GM12878 (cell line): Measurements from ENCODE around the gene COL2A1. TPM values are rescaled to one million over a fixed set of nuclear protein-coding genes. Genes with fewer than 3 reads are reported as not detected.

Experiments
- ATAC-seq: fragments of 200-7000 bp; cut with Tn5 transposase; 3 replicates; pipeline ENCODE4 v1.9.1; 2020; ENCODE audit warnings: mild to moderate bottlenecking, moderate library complexity
- BruUV-seq: library from RNA; stranded (reverse); fragments of 400-500 nt; replicated peaks from 2 replicates; lab custom pipeline; 2021; lab: Mats Ljungman, UMichigan
- CTCF ChIA-PET: fragments of 300-600 bp; sonication (Branson Sonifier 250); formaldehyde crosslinking; extraction: SDS; loops from one replicate; lab custom pipeline; 2021; ENCODE audit warnings: inconsistent platforms; lab: Yijun Ruan, JAX
- POLR2A ChIA-PET: fragments of 350-600 bp; formaldehyde crosslinking; extraction: SDS; loops from one replicate; lab custom pipeline; 2021; ENCODE audit warnings: inconsistent platforms; lab: Charles Lee
- RAD21 ChIA-PET: fragments of 300-600 bp; sonication (Branson Sonifier 250); formaldehyde crosslinking; loops from one replicate; lab custom pipeline; 2023; ENCODE audit warnings: antibody characterized with exemption; ENCODE audit not compliant: unreplicated experiment; lab: Charles Lee
- SMC1A ChIA-PET: fragments of 300-600 bp; sonication (Branson Sonifier 250); formaldehyde crosslinking; loops from one replicate; lab custom pipeline; 2023; ENCODE audit not compliant: unreplicated experiment, uncharacterized antibody; lab: Charles Lee
- DNase-seq: peaks from one replicate; pipeline ENCODE4 v3.0.0-alpha.2; 2011; ENCODE audit warnings: low read depth, low spot score
- FAIRE-seq: peaks from 3 replicates; lab custom pipeline; 2011; peaks lifted over from hg19 to GRCh38; lab: Jason Lieb, UNC
- H2AFZ ChIP-seq: 2 replicates; pipeline ENCODE4 v1.6.0; 2011; ENCODE audit warnings: low read depth, low read length, control low read depth; ENCODE audit not compliant: control insufficient read depth
- H3K27ac ChIP-seq: 2 replicates; pipeline ENCODE4 v1.5.1; 2011; ENCODE audit warnings: control low read depth; ENCODE audit not compliant: control insufficient read depth, insufficient read depth
- H3K27me3 ChIP-seq, 2 experiments: replicated peaks in 1 of 2; 2 replicates each; pipeline versions ENCODE4 v1.6.0 to v1.6.1; 2011; ENCODE audit warnings: low read length in 1 of 2; ENCODE audit not compliant: control insufficient read depth in 2 of 2, insufficient read depth in 2 of 2
- H3K36me3 ChIP-seq, 2 experiments: 2 replicates each; pipeline ENCODE4 v1.5.1; 2011; ENCODE audit warnings: low read length in 1 of 2; ENCODE audit not compliant: control insufficient read depth in 2 of 2, insufficient read depth in 2 of 2
- H3K4me1 ChIP-seq: 2 replicates; pipeline ENCODE4 v1.6.1; 2011; ENCODE audit warnings: mild to moderate bottlenecking, low read length, moderate library complexity, mixed read lengths; ENCODE audit not compliant: control insufficient read depth, insufficient read depth
- H3K4me2 ChIP-seq: 2 replicates; pipeline ENCODE4 v1.6.0; 2011; ENCODE audit warnings: control low read depth; ENCODE audit not compliant: control insufficient read depth, insufficient read depth
- H3K4me3 ChIP-seq: fragments of 200-600 bp; sonication (generic); 2 replicates; pipeline ENCODE4 v1.5.1; 2016
- H3K79me2 ChIP-seq: 2 replicates; pipeline ENCODE4 v1.6.0; 2011; ENCODE audit warnings: low read length; ENCODE audit not compliant: control insufficient read depth, insufficient read depth
- H3K9ac ChIP-seq: 2 replicates; pipeline ENCODE4 v1.8.0; 2011; ENCODE audit warnings: low read length, control low read depth, mixed read lengths; ENCODE audit not compliant: control insufficient read depth, insufficient read depth
- H3K9me3 ChIP-seq: replicated peaks from 3 replicates; pipeline ENCODE4 v1.5.1; 2011; ENCODE audit warnings: mild to moderate bottlenecking, low read length; ENCODE audit not compliant: control insufficient read depth, insufficient read depth
- H4K20me1 ChIP-seq: 2 replicates; pipeline ENCODE4 v1.6.0; 2011; ENCODE audit not compliant: control insufficient read depth, insufficient read depth
- whole genome bisulfite sequencing: methylation state at CpG from one replicate; pipeline ENCODE4 v1.1.6; 2016; ENCODE audit warnings: low lambda C conversion rate; ENCODE audit not compliant: insufficient replicate concordance, insufficient coverage; ENCODE audit errors: missing lambda C conversion rate; 5-methylcytosine and 5-hydroxymethylcytosine counted together
- in situ Hi-C: fragments of 300-500 bp; cut with MboI; formaldehyde crosslinking; loops from 9 replicates; pipeline ENCODE4 v1.14.3; 2018; ENCODE audit warnings: mixed read lengths
- intact Hi-C: fragments of 100-400 bp; cut with micrococcal nuclease; formaldehyde crosslinking; loops from one replicate; pipeline ENCODE4 v1.14.2; 2022; ENCODE audit not compliant: unreplicated experiment
- polyA plus RNA-seq, 11 experiments: library from polyadenylated mRNA; depleted of rRNA in 4 of 11; unstranded in 6 of 11; stranded (reverse) in 5 of 11; fragments of >200 nt; fragmentation: Nextera tagmentation in 4 of 11; fragmentation: Illumina TruSeq in 1 of 11; extraction: Ambion mirVana in 4 of 11; extraction: Trizol in 1 of 11; gene quantifications; 1 replicate in 1 of 11; 2 replicates in 10 of 11; pipeline versions ENCODE4 v1.2.1 to v1.2.3, GENCODE V29; 2011 to 2016; ENCODE audit warnings: inconsistent platforms in 2 of 11, missing spikeins in 2 of 11, low read depth in 1 of 11
- total RNA-seq, 4 experiments: library from RNA; depleted of rRNA in 3 of 4; stranded (reverse); fragments of >200 nt in 3 of 4; fragmentation: Illumina TruSeq in 1 of 4; extraction: Trizol in 1 of 4; gene quantifications; 2 replicates each; pipeline versions ENCODE4 v1.2.1 to v1.2.3, GENCODE V29; 2013 to 2021
- TF ChIP-seq, protein P1 (sequence below): IDR thresholded peaks from 2 replicates; pipeline ENCODE4 v1.6.1; 2012; ENCODE audit warnings: mild to moderate bottlenecking, low read depth, low read length

COL2A1 gene
- total and polyA plus RNA-seq, 10 of the 15 experiments (the other 5 are each of a cell fraction or from before 2014, with no cell fraction given) = 0.06 to 0.67 (median 0.19) TPM; not detected in 1

DNA sequence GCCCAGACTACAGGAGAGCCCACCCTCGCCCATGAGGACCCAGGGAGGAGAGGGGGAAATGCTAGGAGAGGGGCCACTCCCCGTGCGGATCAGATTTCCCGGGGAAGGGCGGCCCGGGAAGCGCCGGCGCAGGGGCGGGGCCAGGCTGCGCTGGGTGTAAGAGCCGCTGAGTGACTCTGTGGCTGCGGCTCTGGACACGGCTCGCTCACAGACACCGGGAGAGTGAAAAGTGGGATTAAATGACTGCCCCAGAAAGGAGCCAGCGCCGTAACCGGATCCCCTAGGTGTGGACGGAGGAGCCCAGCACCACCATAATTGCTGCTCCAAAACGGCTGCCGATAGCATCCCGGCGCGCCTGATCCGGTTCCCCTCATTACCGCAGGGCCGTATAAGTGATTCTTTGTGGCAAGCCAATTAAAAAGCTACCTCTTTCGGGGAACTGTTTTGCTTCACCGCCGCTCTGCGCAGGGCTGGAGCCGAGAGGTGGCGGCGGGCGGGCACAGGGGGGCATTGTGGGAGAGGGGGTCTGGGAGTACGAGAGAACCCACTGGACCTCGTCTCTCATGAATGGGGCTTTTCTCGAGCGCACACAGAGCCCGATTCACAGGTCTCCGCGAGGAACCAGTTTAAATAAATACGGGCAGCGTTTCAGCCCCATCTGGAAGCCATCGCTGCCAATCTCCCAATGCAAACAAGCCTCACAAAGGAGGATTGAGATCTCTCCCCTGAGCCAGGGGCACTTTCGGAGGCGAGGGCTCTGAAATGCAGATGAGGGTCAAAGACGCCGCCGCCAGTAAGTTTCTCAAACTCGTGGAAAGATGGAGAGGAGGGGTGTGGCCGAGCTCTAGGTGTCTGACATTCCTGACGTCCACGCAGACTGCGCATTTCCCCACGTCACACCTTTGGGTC is 2.5 kb downstream of the COL2A1 start:
- Histone ChIP-seq H4K20me1 (no peaks in the 10 kb centered on the region), H3K27me3 (peaks cover 24 to 32% of the 10 kb centered on the region in 2 experiments), H3K4me3 (no peak overlapping the region), H3K9me3 (no peaks in the 10 kb centered on the region), H3K27ac (no peak overlapping the region), H3K4me1 (no peaks in the 10 kb centered on the region), H3K9ac (no peak overlapping the region), H3K79me2 (no peaks in the 10 kb centered on the region), H3K36me3 (no peaks in the 10 kb centered on the region), H3K4me2 (no peak overlapping the region; the same call in 1 of the 2 replicates), H2AFZ (no peak overlapping the region)
- in situ Hi-C loops = no loop called here
- ChIA-PET CTCF (no interaction called here), SMC1A (no interaction called here), RAD21 (no interaction called here), POLR2A (no interaction called here)
- FAIRE-seq (no peak), DNase-seq (no peak), ATAC-seq (no peak)
- WGBS = 10% methylated on average over 56 of the region's 57 CpGs
- TF ChIP-seq, protein P1, sequence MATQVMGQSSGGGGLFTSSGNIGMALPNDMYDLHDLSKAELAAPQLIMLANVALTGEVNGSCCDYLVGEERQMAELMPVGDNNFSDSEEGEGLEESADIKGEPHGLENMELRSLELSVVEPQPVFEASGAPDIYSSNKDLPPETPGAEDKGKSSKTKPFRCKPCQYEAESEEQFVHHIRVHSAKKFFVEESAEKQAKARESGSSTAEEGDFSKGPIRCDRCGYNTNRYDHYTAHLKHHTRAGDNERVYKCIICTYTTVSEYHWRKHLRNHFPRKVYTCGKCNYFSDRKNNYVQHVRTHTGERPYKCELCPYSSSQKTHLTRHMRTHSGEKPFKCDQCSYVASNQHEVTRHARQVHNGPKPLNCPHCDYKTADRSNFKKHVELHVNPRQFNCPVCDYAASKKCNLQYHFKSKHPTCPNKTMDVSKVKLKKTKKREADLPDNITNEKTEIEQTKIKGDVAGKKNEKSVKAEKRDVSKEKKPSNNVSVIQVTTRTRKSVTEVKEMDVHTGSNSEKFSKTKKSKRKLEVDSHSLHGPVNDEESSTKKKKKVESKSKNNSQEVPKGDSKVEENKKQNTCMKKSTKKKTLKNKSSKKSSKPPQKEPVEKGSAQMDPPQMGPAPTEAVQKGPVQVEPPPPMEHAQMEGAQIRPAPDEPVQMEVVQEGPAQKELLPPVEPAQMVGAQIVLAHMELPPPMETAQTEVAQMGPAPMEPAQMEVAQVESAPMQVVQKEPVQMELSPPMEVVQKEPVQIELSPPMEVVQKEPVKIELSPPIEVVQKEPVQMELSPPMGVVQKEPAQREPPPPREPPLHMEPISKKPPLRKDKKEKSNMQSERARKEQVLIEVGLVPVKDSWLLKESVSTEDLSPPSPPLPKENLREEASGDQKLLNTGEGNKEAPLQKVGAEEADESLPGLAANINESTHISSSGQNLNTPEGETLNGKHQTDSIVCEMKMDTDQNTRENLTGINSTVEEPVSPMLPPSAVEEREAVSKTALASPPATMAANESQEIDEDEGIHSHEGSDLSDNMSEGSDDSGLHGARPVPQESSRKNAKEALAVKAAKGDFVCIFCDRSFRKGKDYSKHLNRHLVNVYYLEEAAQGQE = no peak
- intact Hi-C loops = no loop called here
- BruUV-seq = no TSS peak
